AG10803 (cell line): ENCODE data around the gene TEX30.

Experiments used
- DNase-seq: peaks from one replicate; pipeline ENCODE4 v3.0.0; 2010; ENCODE audit warnings: low read depth
- H3K4me3 ChIP-seq: 2 replicates; pipeline ENCODE4 v1.5.1; 2011; ENCODE audit warnings: mild to moderate bottlenecking, low read length, control low read depth
- CTCF ChIP-seq: conservative IDR thresholded peaks from 2 replicates; pipeline ENCODE4 v1.5.1; 2011; ENCODE audit warnings: mild to moderate bottlenecking, low read length, control low read depth, inconsistent platforms

TEX30 gene

DNA sequence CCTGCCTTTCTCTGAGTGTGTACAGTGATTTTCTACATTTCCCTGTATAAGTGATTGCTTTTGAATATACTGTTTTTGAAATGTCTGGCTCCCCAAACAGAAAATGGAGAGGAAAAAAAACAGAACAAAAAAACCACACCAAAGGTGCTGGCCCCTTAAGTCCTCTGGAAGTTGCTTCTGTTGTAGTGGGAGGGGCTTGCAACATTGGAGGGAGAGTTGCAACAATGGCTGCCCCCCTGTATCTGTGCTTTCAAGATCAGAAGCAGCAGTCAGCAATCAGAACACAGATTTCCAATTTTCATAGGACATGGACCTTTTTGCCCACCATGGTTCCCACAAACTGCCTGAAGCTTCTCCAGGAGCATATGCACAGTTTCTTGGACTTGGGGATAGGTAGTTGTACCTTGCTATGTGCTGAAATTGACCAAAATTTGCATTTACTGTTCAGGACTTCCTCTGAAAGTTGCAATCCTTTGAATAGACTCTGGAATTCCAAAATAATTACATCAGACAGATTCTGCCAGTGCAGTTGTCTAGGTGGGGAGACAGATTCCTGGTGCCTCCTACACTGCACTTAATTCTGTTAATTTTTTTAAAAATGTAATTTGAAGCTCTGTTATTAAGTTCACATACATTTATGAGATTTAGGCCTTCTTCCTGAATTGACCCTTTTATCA, 39.2 kb upstream of the TEX30 start:
- no peak for DNase-seq
- no peak overlapping the region for H3K4me3 ChIP-seq
- no peak for TF ChIP-seq CTCF

DNA sequence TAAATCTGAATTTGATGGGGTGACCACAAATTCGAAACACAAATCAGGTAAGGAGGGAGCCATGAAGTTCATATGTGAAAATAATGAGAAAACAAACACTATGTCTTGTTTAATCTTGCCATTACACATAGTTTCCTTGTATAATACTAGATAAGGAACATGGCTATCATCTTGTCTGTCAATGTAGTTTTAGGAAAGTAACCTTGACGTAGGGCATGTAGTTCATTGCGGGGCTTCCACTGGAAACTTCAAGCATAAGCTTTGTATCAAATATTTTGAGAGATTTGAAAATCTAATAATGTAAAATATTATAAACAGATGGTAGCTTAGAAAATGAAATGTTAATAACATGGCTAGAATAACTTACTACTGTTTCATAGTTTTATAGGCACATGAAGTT, 34.1 kb upstream of the TEX30 start:
- TF ChIP-seq CTCF = no peak
- H3K4me3 ChIP-seq = no peak overlapping the region
- DNase-seq = no peak

DNA sequence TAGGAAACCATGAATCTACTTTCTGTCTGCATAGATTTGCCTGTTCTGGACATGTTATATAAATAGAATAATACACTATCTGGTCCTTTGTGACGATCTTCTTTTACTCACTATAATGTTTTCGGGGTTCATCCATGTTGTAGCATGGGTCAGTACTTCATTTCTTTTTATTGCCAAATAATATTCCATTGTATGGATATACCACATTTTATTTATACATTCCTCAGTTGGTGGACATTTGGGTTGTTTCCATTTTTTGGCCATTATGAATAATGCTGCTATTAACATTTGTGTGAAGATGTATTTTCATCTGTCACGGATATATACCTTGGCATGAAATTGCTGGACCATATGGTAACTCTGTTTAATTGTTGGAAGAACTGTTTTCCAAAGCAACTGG, 32.1 kb upstream of the TEX30 start:
- TF ChIP-seq CTCF = no peak
- DNase-seq = no peak
- no peak overlapping the region for H3K4me3 ChIP-seq

- peak overlapping the region; percentile 94 for H3K4me3 ChIP-seq
- peak; percentile 78 for DNase-seq
- TF ChIP-seq CTCF = peak; percentile 56
Observed at GRCh38 chr13:102800145-102801041, 26.8 kb upstream of the TEX30 start.

DNA sequence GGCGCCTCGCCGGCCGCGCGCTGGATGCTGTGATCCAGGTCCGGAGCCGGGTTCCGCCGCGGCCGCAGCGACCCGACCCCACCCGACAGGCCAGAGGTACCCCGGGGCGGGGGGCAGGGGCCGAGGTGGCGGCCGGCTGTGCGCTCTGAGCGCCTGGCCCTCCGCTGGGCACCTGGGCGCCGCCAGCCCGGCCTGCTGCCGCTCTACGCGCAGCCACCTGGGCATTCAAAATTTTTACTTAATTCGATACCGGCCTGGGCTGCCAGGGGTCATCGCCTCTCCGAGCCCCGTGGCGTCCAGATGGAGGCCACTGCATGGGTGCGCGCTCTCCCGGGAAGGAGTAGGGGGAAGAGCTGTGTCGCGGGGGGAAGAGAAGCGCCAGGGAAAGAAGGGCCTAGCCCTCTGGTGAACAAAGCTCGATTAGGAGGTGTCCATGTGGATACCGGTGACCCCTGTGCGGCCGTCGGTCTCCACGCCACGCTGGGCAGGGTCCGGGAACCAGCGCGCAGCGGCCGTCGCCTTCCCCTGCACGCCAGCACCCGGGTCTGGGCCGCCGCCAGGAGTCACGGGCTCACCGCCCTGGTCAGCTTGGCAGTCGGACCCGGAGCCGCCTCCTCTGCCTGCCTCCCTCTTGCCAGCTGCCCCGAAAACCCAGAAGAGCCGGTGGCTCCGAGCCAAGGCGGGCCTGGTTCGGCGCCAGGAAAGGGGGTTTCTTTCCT, 26.0 kb upstream of the TEX30 start:
- DNase-seq = peak; percentile 22
- no peak for TF ChIP-seq CTCF
- peak overlapping the region; percentile 94 for H3K4me3 ChIP-seq

- H3K4me3 ChIP-seq = peak within 1 kb of the TSS; percentile 94
- TF ChIP-seq CTCF = no peak
- DNase-seq = peak; percentile 90
Observed at GRCh38 chr13:102798581-102799425, 25.2 kb upstream of the TEX30 start, which contains the start of the genes BIVM and POGLUT2. Gene BIVM (plus strand): TSS chr13:102799119. CDS start chr13:102807268, 8,149 bp downstream. Gene POGLUT2 (minus strand): TSS chr13:102798976. CDS start chr13:102798670, 306 bp downstream.
